ENCODE data around the gene ANXA11. TPM values are rescaled to one million over a fixed set of nuclear protein-coding genes. Genes with fewer than 3 reads are reported as not detected.
"Not testable (repeated sequence)": the region's sequence is repeated elsewhere in the genome, so short reads cannot be mapped to it uniquely, and the experiment has no call there.

ANXA11 gene
- total and polyA plus RNA-seq, 9 of the 15 experiments (the other 6 are each of a cell fraction or from before 2014, with no cell fraction given), result 43.6 to 212 (median 109) TPM

- TF ChIP-seq CCNT2 (IDR thresholded peaks at IDR 0.05; ENCODE audit: borderline replicate concordance, extremely low read depth, insufficient read length, low read depth, low read length) (no peak), ZNF586 (CRISPR knock-in tag; conservative IDR thresholded peaks at IDR 0.05) (no peak), BRCA1 (IDR thresholded peaks at IDR 0.05) (no peak), BRCA1 (CRISPR knock-in tag; IDR thresholded peaks at IDR 0.05) (no peak), CBX1 (IDR thresholded peaks at IDR 0.05; ENCODE audit: low read depth) (no peak), FOXK1 (CRISPR knock-in tag; IDR thresholded peaks at IDR 0.05; ENCODE audit: borderline replicate concordance) (no peak), ZNF384 (IDR thresholded peaks at IDR 0.05; ENCODE audit: low read depth, low read length) (no peak), ZNF263 (CRISPR knock-in tag; IDR thresholded peaks at IDR 0.05; ENCODE audit: borderline replicate concordance) (no peak), SMARCC2 (IDR thresholded peaks at IDR 0.05; ENCODE audit: low read depth) (no peak), SFPQ (IDR thresholded peaks at IDR 0.05; ENCODE audit: low read depth, low read length) (no peak), HDAC3 (IDR thresholded peaks at IDR 0.05; ENCODE audit: borderline replicate concordance, partially characterized antibody) (no peak), KLF10 (CRISPR knock-in tag; IDR thresholded peaks at IDR 0.05) (no peak), ZNF121 (CRISPR knock-in tag; conservative IDR thresholded peaks at IDR 0.05) (no peak), PRMT5 (CRISPR knock-in tag; IDR thresholded peaks at IDR 0.05) (no peak)
These were observed 69.2 kb downstream of the ANXA11 start (continued) for GRCh38 chr10:80136134-80136571.

DNA sequence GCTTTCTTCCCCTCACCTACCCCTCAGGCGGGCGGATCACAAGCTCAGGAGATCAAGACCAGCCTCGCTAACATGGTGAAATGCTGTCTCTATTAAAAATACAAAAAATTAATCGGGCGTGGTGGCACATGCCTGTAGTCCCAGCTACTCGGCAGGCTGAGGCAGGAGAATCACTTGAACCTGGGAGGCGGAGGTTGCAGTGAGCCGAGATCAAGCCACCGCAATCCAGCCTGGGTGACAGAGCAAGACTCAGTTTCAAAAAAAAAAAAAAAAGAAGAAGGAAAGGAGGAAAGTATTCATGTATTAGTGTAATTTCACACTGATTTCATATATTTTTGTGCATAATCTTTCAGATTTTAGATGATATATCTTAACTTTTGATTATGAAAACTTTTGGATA lies 71.7 kb downstream of the ANXA11 start:
- FAIRE-seq; intact Hi-C loops (cut with micrococcal nuclease); H4K20me1 ChIP-seq (replicated peaks; ENCODE audit: control insufficient read depth, insufficient read depth, low read length); H3K4me1 ChIP-seq (replicated peaks in 1 of 2; ENCODE audit: control insufficient read depth in 2 of 2, insufficient read depth in 2 of 2, low read length in 2 of 2); BruUV-seq (replicated peaks); H3K9me1 ChIP-seq (ENCODE audit: control insufficient read depth, insufficient read depth, low read length); H2AFZ ChIP-seq (ENCODE audit: low read depth, low read length); DNase-seq (ENCODE audit: extremely low read depth in 1 of 4, low spot score in 3 of 4); H3K79me2 ChIP-seq (ENCODE audit: control insufficient read depth, insufficient read depth, low read length); CTCF ChIA-PET (ENCODE audit: low intra/inter-chr PET ratio); H3K4me2 ChIP-seq (ENCODE audit: insufficient read depth, low read length); H3K36me3 ChIP-seq (ENCODE audit: control insufficient read depth, insufficient read depth, low read length); ATAC-seq; H3K9me3 ChIP-seq (replicated peaks; ENCODE audit: control insufficient read depth, insufficient read depth, low read depth, low read length); H3K27ac ChIP-seq (ENCODE audit: extremely low read depth, low read depth, low read length); H3K9ac ChIP-seq (ENCODE audit: insufficient read depth in 1 of 2, low read depth in 2 of 2, low read length in 2 of 2); H3K4me3 ChIP-seq: not testable (repeated sequence)
- in situ Hi-C loops (cut with MboI), result loop anchor here (5.0 kb wide), 1 partner anchor 76 kb away; no protein-coding TSS in a partner anchor
- peaks cover 40 to 63% of the 10 kb centered on the region in 2 experiments for H3K27me3 ChIP-seq (ENCODE audit: control insufficient read depth in 2 of 2, insufficient read depth in 2 of 2, low read length in 2 of 2)
- POLR2A ChIA-PET, result interaction anchor here (1.0 to 1.4 kb wide), 2 partner anchors 14 to 17 kb away, joined by 3 to 4 read pairs; no protein-coding TSS in a partner anchor
- 1% methylated on average over 9 of the region's 9 CpGs for WGBS (ENCODE audit: insufficient coverage, low coverage, missing lambda C conversion rate)

Measured in K562 (cell line).